Effector CD8-positive, alpha-beta T cell (primary cell): Measurements from ENCODE around the gene SPON1.

Source experiments
- DNase-seq: peaks from one replicate; lab custom pipeline; 2025; lab: John Stamatoyannopoulos, UW

Gene SPON1

GRCh38 chr11:14186046-14186775, 223.7 kb downstream of the SPON1 start:
- DNase-seq: no peak

GRCh38 chr11:14189874-14190273, 227.4 kb downstream of the SPON1 start:
- no peak for DNase-seq

DNA sequence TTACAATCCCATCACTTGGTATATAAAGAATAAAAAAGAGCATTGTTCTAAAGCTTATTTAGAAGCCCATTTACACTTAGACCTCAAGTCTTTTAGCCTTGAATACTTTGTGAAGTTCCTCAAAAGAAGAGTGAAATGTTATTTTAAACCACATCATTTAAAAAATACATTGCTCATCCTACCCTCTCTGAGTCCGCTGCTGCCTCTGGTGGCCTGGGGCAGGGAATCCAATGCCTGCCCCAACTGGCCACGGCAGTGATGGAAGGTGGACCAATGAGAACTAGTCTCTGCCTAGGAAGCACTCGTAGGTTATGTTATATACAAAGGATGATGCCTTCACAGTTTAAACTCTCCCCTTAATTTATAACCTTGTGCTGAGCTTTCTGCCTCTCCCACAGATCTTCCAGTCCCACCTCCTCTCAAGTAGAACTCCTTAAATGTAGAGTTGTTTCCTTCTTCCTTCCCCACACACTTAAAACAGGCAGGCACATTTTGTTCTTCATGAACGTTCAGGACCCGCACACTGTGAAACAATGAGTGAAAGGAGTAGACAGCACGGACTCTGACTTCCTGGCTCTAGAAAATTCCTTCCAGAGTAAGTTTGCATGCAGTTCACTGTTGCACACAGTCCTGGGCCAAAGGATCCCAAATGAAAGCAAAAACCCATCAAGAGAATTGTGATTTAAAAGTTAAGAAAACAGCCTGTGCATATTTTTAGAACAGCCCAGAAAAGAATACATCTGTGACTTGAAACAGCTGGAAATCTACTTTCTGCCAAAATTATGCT, 228.7 kb downstream of the SPON1 start:
- DNase-seq: no peak

- DNase-seq: no peak
These were observed 231.1 kb downstream of the SPON1 start for GRCh38 chr11:14193644-14194043.

DNA sequence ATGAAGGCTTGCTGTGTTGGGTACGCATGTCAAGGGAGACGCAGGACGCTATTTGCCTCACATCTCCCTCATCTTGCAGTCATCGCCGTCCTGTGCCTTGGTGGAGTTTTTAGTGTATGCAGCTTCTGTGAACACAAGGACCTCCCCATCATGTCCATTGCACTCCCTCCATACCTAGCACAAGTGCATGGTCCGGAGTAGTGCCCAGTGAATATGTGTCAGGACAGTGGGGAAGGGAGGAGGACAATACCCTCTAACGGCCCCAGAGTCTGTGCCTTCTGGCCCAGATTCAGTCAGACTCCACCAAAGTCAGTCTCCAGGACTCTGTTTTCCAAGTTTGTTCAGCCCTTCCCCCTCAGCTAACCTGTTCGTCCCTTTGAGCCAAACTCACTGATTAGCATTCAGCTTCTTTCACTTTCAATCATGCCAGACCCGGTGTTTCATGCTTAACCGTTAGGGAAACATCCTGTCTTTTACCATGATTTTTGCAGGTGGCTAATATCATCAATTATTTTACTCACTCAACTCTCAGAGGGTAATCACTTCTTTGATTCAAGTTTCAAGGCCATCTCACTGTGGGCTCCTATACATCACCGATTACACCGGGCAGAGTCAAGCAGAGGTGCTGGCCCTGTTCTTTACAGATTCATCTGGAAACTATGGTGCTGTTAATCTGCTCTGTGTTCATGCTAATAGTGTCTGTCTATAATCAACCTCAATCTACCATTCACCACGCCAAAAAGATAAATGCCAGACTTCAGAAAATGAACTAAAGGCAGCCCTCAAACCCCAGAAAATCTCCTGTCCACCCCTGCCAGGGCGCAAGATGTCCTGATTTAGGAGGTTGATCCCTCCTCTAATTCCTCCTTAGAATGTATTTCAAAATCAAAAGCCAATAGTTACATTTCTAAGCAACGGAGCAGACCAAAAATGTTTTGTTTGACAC, 240.0 kb downstream of the SPON1 start:
- no peak for DNase-seq

DNA sequence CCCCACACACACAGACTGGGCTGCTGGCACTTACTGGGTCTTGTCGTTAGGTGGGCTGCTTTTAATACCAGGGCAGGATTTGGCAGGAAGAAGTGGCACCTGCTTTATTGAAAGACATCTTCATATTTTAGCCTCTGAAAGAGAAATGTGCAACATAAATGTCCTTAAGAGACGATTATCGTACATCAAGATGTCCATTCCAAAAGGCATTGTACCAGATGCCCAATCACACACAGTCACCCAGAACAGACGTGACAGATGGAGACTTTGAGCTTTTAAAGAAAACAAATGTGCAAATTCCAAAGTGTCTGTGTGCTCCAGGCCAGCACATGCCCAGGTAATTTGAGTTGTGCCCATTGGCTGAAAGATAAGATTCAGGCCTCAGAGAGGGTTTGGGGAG, 240.8 kb downstream of the SPON1 start:
- no peak for DNase-seq

- no peak for DNase-seq
These were observed 250.5 kb downstream of the SPON1 start for GRCh38 chr11:14212986-14213385.

- no peak for DNase-seq
These were observed 256.2 kb downstream of the SPON1 start for GRCh38 chr11:14218728-14219127.

DNA sequence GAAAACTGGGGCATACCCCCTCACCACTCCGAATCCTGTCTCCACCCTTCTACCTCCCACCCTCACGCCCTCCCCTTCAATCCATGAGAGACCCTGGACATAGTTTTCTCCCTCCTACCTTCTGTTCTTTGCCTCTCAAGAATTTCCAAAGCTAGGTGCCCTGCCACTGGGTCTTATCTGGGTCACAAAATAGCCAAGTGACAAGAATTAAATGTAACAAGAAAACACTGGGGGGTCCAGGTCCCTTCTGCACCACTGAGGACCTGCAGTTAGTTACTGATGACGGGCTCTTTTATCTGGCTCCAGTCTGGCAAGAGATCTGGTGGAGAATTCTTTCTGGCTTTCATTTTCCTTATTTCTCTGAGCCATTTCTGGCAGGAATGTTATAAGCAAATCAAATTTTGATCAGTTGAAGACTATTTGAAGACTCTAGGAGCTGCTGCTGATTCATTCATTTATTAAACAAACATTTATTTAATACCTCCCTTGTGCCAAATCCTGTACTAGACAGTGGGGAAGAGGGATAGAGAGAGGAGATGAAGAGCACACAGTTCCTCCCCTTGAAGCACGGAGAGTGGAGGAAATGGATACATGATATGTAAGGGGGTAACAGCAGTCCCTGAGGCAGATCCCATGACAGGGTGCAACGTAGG, 261.2 kb downstream of the SPON1 start:
- DNase-seq: no peak

DNA sequence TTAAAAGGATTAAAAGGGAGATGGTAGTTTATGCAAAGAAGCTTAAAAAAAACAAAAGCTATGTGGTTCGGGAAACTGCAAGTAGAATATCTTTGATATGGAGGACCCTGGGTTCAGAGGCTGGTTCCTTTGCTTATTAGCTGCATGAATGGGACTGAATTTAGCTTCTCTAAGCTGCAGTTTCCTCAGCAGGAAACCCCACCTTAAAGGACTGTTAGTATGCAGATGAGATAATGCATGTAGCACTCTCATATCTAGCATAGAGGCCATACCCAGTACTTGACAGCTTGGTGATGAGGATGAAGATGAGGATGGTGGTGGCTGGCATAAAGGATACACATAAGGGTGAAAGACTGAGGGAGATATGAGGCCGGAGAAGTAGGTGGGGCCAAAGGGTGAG, 261.9 kb downstream of the SPON1 start:
- no peak for DNase-seq

- DNase-seq: no peak
These were observed 263.1 kb downstream of the SPON1 start for GRCh38 chr11:14225666-14226065.

GRCh38 chr11:14228356-14228755, 265.8 kb downstream of the SPON1 start:
- no peak for DNase-seq

DNA sequence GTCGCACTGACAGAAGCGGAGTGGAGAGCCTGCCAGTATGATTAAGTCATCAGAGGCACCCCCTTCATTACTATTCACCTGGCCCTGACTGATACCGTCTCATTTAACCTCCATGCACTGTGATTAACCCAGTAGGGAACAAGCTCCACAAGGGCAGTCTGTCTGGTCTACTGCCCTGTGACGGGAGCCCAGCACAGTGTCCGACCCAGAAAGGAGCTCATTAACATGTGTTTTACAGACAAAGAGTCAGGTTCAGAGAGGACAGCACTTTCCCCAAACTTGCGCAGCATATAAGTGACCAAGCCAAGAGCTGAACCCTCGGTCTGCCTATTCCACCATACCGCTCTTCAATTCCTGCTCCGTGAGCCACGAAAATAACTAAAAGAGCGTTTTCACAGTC, 266.9 kb downstream of the SPON1 start:
- no peak for DNase-seq

DNA sequence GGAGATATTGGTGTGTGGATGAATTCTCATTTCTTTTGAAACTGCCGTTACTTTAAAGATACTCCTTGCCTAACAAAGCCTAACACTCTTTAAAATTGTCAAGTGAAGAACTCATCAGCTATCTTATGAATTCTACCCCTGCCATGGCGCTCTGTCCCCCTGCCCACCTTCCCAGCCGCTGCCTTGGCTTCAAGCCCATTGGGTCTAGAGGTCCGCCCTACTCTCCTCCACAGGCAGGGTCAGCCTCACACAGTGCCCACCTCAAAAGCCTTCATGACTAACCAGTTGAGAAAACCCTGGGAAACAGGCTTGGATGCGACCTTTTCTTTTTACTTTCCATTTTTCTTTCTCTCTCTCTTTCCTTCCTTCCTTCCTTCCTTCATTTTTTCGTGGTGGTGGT, 267.9 kb downstream of the SPON1 start:
- no peak for DNase-seq

DNA sequence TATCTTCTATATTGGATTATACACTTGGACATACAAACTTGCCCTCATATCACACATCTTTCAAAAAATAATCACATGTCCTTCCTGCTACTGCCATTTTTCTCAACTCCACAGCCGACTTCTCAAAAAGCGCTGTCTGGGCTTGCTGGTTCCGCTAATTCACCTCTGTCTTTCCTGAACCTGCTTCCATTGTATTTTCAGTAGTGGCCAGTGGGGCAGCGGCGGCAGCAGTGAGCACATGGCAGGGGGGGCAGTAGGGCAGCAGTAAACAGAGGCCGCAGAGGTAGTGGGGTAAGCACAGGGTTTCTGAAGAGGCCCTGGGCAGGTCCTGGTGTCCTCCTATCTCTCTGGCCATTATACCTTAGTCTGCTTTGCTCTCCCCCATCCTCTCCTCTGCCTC, 270.1 kb downstream of the SPON1 start:
- DNase-seq: no peak

GRCh38 chr11:14234446-14234845, 271.9 kb downstream of the SPON1 start:
- no peak for DNase-seq

DNA sequence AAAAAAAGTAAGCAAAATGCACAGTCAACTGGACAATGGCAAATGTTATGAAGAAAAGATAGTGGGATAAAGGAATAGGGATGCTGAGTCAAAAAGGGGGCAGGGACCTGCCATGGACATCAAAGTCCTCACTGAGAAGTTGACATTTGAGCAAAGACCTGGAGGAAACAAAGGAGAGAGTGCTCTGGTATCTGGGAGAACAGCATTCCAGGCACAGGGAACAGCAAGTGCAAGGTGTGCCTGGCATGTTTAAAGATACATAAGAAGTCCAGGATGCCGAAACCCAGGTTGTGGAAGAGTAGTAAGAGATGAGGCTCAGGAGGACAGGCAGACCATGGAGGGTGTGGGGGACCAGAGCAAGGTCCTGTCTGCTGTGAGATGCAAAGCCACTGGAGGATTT, 273.2 kb downstream of the SPON1 start:
- DNase-seq: no peak

DNA sequence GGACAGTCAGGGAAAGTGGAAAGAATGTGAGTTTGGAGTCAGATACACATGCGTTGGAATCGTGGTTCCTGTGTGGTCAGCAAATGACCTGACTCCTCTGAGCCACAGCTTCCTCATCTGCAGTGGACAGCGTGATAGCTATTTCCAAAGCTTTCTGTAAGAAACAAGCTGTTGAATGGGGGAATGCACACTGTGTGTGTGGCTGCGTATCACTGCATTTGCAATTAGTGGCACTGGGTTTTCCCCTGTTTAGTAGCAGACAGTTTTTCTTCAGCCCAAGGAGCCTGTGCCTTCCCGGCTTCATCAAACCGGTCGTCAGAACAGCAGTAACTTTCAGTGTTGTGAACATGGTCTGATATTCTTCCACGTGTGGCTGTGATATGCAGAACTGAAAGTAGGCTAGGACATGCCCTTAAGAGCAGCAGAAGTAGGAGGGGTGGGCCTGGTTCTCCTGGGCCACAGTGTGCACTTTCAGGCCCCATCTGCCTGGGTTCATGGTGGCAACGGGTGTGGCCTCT, 275.0 kb downstream of the SPON1 start:
- no peak for DNase-seq

DNA sequence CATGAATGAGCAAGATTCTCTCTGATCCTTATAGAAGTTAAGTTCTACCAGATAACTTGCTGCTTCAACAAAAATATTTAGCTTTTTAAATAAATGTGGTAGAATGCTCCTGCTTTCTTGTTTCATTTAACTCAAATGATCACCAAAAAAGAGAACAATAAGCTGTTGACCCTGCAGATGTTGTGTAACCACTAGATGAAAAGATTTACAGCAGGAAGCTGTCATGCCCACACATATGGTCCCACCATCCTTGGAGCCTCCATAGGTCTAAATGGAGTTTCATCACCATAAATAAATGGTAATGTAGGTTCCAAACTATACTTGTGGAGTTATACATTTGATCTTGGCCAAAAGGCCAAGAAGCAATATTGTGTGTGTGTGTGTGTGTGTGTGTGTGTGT, 277.7 kb downstream of the SPON1 start:
- DNase-seq: no peak

DNA sequence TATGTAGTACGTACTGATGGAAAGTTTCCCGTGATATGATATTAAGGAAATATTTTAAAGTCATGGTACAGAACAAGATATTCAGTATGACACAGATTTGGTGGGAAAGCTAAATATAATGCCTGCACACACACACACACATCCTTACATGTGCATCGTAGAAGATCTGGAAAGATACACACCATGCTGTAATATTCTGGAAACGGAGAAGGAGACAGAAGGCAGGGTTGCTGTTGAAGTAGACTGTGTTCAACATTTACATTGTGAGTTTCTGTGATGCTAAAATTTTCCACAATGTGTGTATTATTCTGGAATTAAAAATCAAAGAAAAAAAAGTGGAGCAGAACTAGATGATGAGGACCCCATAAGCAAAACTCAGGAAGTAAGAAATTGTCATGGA, 278.4 kb downstream of the SPON1 start:
- no peak for DNase-seq

- no peak for DNase-seq
These were observed 279.7 kb downstream of the SPON1 start for GRCh38 chr11:14242187-14242586.

DNA sequence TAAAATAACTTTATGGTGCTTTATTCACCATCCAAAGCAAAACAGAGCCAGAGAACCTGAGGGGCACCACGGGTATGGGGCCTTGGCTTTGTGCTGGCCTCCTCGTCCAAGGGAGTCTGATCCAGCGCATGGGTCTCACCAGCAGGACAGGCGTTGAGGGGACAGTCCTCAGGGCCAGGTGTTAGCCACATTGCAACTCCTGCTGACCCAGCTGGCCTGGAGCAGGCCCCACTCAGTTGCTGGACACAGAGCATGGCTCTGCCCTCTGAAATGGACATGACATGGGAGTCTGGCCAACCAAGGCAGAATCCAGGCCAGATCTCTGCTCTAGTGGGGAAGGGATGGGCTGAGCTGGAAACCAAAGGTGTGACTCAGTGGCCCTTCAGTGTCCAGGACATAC, 280.2 kb downstream of the SPON1 start:
- DNase-seq: no peak
